ENCODE measurements around the gene ALDH1A2.
"Not testable (repeated sequence)": the region's sequence is repeated elsewhere in the genome, so short reads cannot be mapped to it uniquely, and the experiment has no call there.

GRCh38 chr15:58028392-58028791 lies 37.1 kb downstream of the ALDH1A2 start:
- not testable (repeated sequence) for TF ChIP-seq EP300, POLR2A (IDR thresholded peaks at IDR 0.05)
- TF ChIP-seq, protein P1, sequence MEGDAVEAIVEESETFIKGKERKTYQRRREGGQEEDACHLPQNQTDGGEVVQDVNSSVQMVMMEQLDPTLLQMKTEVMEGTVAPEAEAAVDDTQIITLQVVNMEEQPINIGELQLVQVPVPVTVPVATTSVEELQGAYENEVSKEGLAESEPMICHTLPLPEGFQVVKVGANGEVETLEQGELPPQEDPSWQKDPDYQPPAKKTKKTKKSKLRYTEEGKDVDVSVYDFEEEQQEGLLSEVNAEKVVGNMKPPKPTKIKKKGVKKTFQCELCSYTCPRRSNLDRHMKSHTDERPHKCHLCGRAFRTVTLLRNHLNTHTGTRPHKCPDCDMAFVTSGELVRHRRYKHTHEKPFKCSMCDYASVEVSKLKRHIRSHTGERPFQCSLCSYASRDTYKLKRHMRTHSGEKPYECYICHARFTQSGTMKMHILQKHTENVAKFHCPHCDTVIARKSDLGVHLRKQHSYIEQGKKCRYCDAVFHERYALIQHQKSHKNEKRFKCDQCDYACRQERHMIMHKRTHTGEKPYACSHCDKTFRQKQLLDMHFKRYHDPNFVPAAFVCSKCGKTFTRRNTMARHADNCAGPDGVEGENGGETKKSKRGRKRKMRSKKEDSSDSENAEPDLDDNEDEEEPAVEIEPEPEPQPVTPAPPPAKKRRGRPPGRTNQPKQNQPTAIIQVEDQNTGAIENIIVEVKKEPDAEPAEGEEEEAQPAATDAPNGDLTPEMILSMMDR (IDR thresholded peaks at IDR 0.05), result not testable (repeated sequence)
